Rectal smooth muscle tissue (tissue), 1 donor: ENCODE measurements around the gene UBD.

Source experiments
- H3K27ac ChIP-seq: one replicate; pipeline ENCODE4 v1.7.0; 2013; ENCODE audit warnings: low read depth, low read length, inconsistent platforms
- H3K27me3 ChIP-seq: one replicate; pipeline ENCODE4 v1.7.0; 2013; ENCODE audit warnings: low read length; ENCODE audit not compliant: control insufficient read depth, insufficient read depth
- H3K36me3 ChIP-seq: one replicate; pipeline ENCODE4 v1.7.0; 2013; ENCODE audit warnings: low read length; ENCODE audit not compliant: control insufficient read depth, insufficient read depth
- H3K4me1 ChIP-seq: one replicate; pipeline ENCODE4 v1.7.0; 2013; ENCODE audit warnings: low read length; ENCODE audit not compliant: control insufficient read depth, insufficient read depth
- H3K4me3 ChIP-seq: one replicate; pipeline ENCODE4 v1.7.0; 2013; ENCODE audit warnings: low read length
- H3K9ac ChIP-seq: one replicate; pipeline ENCODE4 v1.7.0; 2013; ENCODE audit warnings: low read length

Gene UBD

GRCh38 chr6:29559524-29560287 lies at the start of gene UBD:
Gene UBD (minus strand): TSS chr6:29559732. CDS start chr6:29559701, 31 bp downstream.
- no peak within 1 kb of the TSS for H3K27ac ChIP-seq
- H3K4me1 ChIP-seq: no peaks in the 10 kb centered on the region
- peaks cover 6% of the 10 kb centered on the region for H3K27me3 ChIP-seq
- H3K4me3 ChIP-seq: no peak within 1 kb of the TSS
- H3K9ac ChIP-seq: no peak within 1 kb of the TSS
- no peaks in the 10 kb centered on the region for H3K36me3 ChIP-seq

DNA sequence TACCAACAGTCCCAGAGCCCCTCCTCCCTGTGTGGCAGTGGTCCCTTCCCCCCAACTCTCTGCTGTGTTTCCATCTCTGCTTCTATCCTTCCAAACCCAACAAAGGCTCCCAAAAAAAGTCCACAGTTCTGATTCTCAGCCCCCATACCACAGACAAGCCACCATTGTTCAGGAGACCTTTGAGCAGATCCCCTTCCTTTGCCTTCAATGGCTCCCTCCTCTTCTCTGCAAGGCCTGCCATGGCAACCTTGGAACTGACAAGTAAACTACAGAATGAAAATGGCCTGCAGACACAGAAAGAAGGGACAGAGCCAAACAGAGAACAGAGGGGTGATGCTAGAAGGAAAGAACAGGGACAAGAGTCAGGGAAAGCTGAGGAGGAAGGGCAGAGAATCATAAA lies 48.6 kb upstream of the UBD start:
- H3K4me3 ChIP-seq: no peak overlapping the region
- H3K9ac ChIP-seq: no peak overlapping the region
- no peaks in the 10 kb centered on the region for H3K27me3 ChIP-seq
- peaks cover 10% of the 10 kb centered on the region for H3K36me3 ChIP-seq
- no peaks in the 10 kb centered on the region for H3K4me1 ChIP-seq
- no peak overlapping the region for H3K27ac ChIP-seq

GRCh38 chr6:29603930-29604329 lies 44.4 kb upstream of the UBD start:
- Histone ChIP-seq H3K9ac (no peak overlapping the region), H3K4me1 (no peaks in the 10 kb centered on the region), H3K36me3 (peaks cover 12% of the 10 kb centered on the region), H3K27ac (no peak overlapping the region), H3K27me3 (no peaks in the 10 kb centered on the region), H3K4me3 (no peak overlapping the region)

DNA sequence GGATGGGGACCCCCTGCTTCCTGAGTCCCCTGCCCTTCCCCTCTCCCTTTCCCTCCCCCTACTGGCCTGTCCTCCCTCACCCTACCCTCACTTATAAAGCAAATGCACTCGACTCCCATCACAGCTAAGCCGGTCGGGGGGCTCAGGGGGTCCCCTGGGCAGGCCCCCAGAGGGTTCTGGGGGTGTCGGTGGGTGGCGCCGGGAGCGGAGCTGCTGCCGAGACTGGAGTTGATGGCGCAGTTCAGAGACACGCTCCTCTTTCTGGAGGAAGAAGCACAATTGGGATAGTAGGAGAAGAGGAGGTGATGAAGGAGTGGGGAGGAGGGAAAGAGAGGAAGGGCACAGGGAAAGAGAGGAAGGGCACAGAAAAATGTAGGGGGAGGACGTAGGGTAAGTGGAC lies 43.9 kb upstream of the UBD start:
- no peak overlapping the region for H3K4me3 ChIP-seq
- H3K9ac ChIP-seq: no peak overlapping the region
- peaks cover 12% of the 10 kb centered on the region for H3K36me3 ChIP-seq
- no peaks in the 10 kb centered on the region for H3K27me3 ChIP-seq
- H3K4me1 ChIP-seq: no peaks in the 10 kb centered on the region
- H3K27ac ChIP-seq: no peak overlapping the region

GRCh38 chr6:29602564-29603361 lies 43.2 kb upstream of the UBD start:
- Histone ChIP-seq H3K4me1 (no peaks in the 10 kb centered on the region), H3K27me3 (no peaks in the 10 kb centered on the region), H3K27ac (no peak overlapping the region), H3K9ac (no peak overlapping the region), H3K36me3 (peaks cover 11% of the 10 kb centered on the region), H3K4me3 (no peak overlapping the region)

DNA sequence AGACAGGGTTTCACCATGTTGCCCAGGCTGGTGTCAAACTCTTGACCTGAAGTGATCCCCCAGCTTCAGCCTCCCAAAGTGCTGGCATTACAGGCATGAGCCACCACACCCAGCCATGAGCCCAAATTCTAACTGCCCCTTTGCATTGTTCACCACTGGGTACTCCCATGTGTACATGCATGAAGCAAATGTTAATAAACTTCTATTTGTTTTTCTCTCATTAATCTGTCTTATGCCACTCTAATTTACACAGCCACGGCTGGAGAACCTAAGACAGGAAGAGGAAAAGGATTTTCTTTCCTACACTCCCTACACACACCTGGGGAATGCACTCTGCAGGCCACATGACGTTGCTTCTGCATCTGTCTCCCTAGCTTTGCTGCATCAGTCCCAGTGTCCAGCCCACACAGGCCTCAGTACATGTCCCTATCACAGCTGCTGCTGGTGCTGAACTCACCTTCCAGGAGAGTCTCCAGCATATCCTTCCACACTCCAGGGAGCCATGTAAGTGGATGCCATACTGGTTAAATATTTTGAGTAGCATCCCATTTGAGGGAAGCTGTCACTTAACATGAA lies 38.7 kb upstream of the UBD start:
- H3K4me3 ChIP-seq: no peak overlapping the region
- H3K9ac ChIP-seq: no peak overlapping the region
- H3K36me3 ChIP-seq: peaks cover 2% of the 10 kb centered on the region
- H3K27me3 ChIP-seq: no peaks in the 10 kb centered on the region
- peaks cover 2% of the 10 kb centered on the region for H3K4me1 ChIP-seq
- no peak overlapping the region for H3K27ac ChIP-seq

GRCh38 chr6:29597184-29597583 lies 37.7 kb upstream of the UBD start:
- H3K9ac ChIP-seq: no peak overlapping the region
- H3K4me3 ChIP-seq: no peak overlapping the region
- H3K27ac ChIP-seq: no peak overlapping the region
- H3K4me1 ChIP-seq: peaks cover 2% of the 10 kb centered on the region
- H3K36me3 ChIP-seq: peaks cover 2% of the 10 kb centered on the region
- H3K27me3 ChIP-seq: no peaks in the 10 kb centered on the region

- no peak overlapping the region for H3K4me3 ChIP-seq
- peaks cover 2% of the 10 kb centered on the region for H3K4me1 ChIP-seq
- no peaks in the 10 kb centered on the region for H3K27me3 ChIP-seq
- no peak overlapping the region for H3K9ac ChIP-seq
- H3K27ac ChIP-seq: no peak overlapping the region
- peaks cover under 1% of the 10 kb centered on the region for H3K36me3 ChIP-seq
These were observed 36.9 kb upstream of the UBD start for GRCh38 chr6:29596381-29596900.

- no peak overlapping the region for H3K9ac ChIP-seq
- H3K27ac ChIP-seq: no peak overlapping the region
- H3K4me3 ChIP-seq: no peak overlapping the region
- H3K27me3 ChIP-seq: no peaks in the 10 kb centered on the region
- no peaks in the 10 kb centered on the region for H3K36me3 ChIP-seq
- H3K4me1 ChIP-seq: peaks cover 2% of the 10 kb centered on the region
These were observed 33.8 kb upstream of the UBD start for GRCh38 chr6:29593199-29593855.

- H3K27ac ChIP-seq: no peak overlapping the region
These were observed 32.1 kb upstream of the UBD start for GRCh38 chr6:29591677-29592076.

GRCh38 chr6:29590218-29590808 lies 30.8 kb upstream of the UBD start:
- Histone ChIP-seq H3K27ac (no peak overlapping the region), H3K9ac (no peak overlapping the region)

More at GRCh38 chr6:29591677-29592076, 32.1 kb upstream of the UBD start:
- H3K27me3 ChIP-seq: no peaks in the 10 kb centered on the region
- no peak overlapping the region for H3K9ac ChIP-seq
- no peaks in the 10 kb centered on the region for H3K36me3 ChIP-seq
- peaks cover 2% of the 10 kb centered on the region for H3K4me1 ChIP-seq
- H3K4me3 ChIP-seq: no peak overlapping the region

More at GRCh38 chr6:29590218-29590808, 30.8 kb upstream of the UBD start:
- H3K4me3 ChIP-seq: no peak overlapping the region
- no peaks in the 10 kb centered on the region for H3K27me3 ChIP-seq
- peaks cover 2% of the 10 kb centered on the region for H3K4me1 ChIP-seq
- H3K36me3 ChIP-seq: no peaks in the 10 kb centered on the region
